HEK293 (cell line): Measurements from ENCODE around the gene ITGB5.

ENCODE experiments used
- CTCF ChIA-PET: fragments of 350-600 bp; formaldehyde crosslinking; extraction: SDS; loops from one replicate; lab custom pipeline; 2021; ENCODE audit warnings: antibody characterized with exemption; lab: Yijun Ruan, JAX
- POLR2A ChIA-PET: fragments of 300-600 bp; formaldehyde crosslinking; extraction: SDS; loops from one replicate; lab custom pipeline; 2020; ENCODE audit warnings: antibody characterized with exemption, inconsistent platforms; lab: Yijun Ruan, JAX
- H3K27ac ChIP-seq: fragments of 200-500 bp; sonication (Bioruptor generic); 2 replicates; pipeline ENCODE4 v1.5.1; 2014; ENCODE audit warnings: low read depth, low read length, control low read depth, inconsistent platforms; ENCODE audit errors: extremely low read depth
- H3K36me3 ChIP-seq, 2 experiments: fragments of 200-500 bp in 1 of 2; sonication (Bioruptor generic) in 1 of 2; 1 replicate in 1 of 2; 2 replicates in 1 of 2; pipeline ENCODE4 v1.5.1; 2014 to 2017; ENCODE audit warnings: inconsistent platforms in 2 of 2, low read length in 2 of 2; ENCODE audit not compliant: control insufficient read depth in 2 of 2, insufficient read depth in 1 of 2
- H3K4me1 ChIP-seq: fragments of 200-500 bp; sonication (Bioruptor generic); 2 replicates; pipeline ENCODE4 v1.5.1; 2014; ENCODE audit warnings: mild to moderate bottlenecking, low read length, inconsistent platforms; ENCODE audit not compliant: control insufficient read depth, insufficient read depth
- H3K4me3 ChIP-seq: 2 replicates; pipeline ENCODE4 v1.5.1; 2011; ENCODE audit warnings: low read depth, mild to moderate bottlenecking, control low read depth, low read length, moderate library complexity
- H3K9me3 ChIP-seq: fragments of 200-500 bp; sonication (Bioruptor generic); 2 replicates; pipeline ENCODE4 v1.5.1; 2014; ENCODE audit warnings: low read depth, low read length, inconsistent platforms; ENCODE audit not compliant: control insufficient read depth, insufficient read depth
- CTCF ChIP-seq: fragments of 450-650 bp; formaldehyde crosslinking; IDR thresholded peaks from 2 replicates; pipeline ENCODE4 v1.5.1; 2016; ENCODE audit warnings: missing biosample characterization, missing genetic modification characterization
- EGR2 ChIP-seq: fragments of 450-650 bp; formaldehyde crosslinking; IDR thresholded peaks from 2 replicates; pipeline ENCODE4 v1.5.1; 2016; ENCODE audit warnings: low read depth, missing biosample characterization, missing genetic modification characterization
- GFI1B ChIP-seq: fragments of 450-650 bp; formaldehyde crosslinking; IDR thresholded peaks from 2 replicates; pipeline ENCODE4 v1.5.1; 2016; ENCODE audit warnings: missing biosample characterization, missing genetic modification characterization
- HOXC10 ChIP-seq: sonication (generic); formaldehyde crosslinking; IDR thresholded peaks from 2 replicates; pipeline ENCODE4 v1.8.1; 2023; ENCODE audit warnings: mild to moderate bottlenecking, missing genetic modification reagents
- INSM2 ChIP-seq: fragments of 450-650 bp; formaldehyde crosslinking; IDR thresholded peaks from 2 replicates; pipeline ENCODE4 v1.5.1; 2016; ENCODE audit warnings: missing biosample characterization, missing genetic modification characterization
- KLF17 ChIP-seq: fragments of 450-650 bp; formaldehyde crosslinking; IDR thresholded peaks from 2 replicates; pipeline ENCODE4 v1.5.1; 2016; ENCODE audit warnings: missing biosample characterization, missing genetic modification characterization
- RBAK ChIP-seq: fragments of 450-650 bp; formaldehyde crosslinking; IDR thresholded peaks from 2 replicates; pipeline ENCODE4 v1.5.1; 2016; ENCODE audit warnings: missing biosample characterization, missing genetic modification characterization
- TRIM28 ChIP-seq: IDR thresholded peaks from 2 replicates; pipeline ENCODE4 v1.6.1; 2011; ENCODE audit warnings: low read length, control low read depth, borderline replicate concordance
- ZBTB21 ChIP-seq: fragments of 450-650 bp; formaldehyde crosslinking; IDR thresholded peaks from 2 replicates; pipeline ENCODE4 v1.5.1; 2017; ENCODE audit warnings: missing biosample characterization, missing genetic modification characterization
- ZBTB8A ChIP-seq: fragments of 450-650 bp; formaldehyde crosslinking; IDR thresholded peaks from 2 replicates; pipeline ENCODE4 v1.5.1; 2016; ENCODE audit warnings: missing biosample characterization, missing genetic modification characterization
- ZFHX2 ChIP-seq: fragments of 450-650 bp; formaldehyde crosslinking; conservative IDR thresholded peaks from 2 replicates; pipeline ENCODE4 v1.5.1; 2016; ENCODE audit warnings: missing biosample characterization, missing genetic modification characterization
- ZNF175 ChIP-seq: fragments of 450-650 bp; formaldehyde crosslinking; IDR thresholded peaks from 2 replicates; pipeline ENCODE4 v1.5.1; 2016; ENCODE audit warnings: missing biosample characterization, missing genetic modification characterization
- ZNF239 ChIP-seq: fragments of 450-650 bp; formaldehyde crosslinking; IDR thresholded peaks from 2 replicates; pipeline ENCODE4 v1.5.1; 2016; ENCODE audit warnings: missing biosample characterization, missing genetic modification characterization
- ZNF24 ChIP-seq: fragments of 450-650 bp; formaldehyde crosslinking; IDR thresholded peaks from 2 replicates; pipeline ENCODE4 v1.5.1; 2016; ENCODE audit warnings: missing biosample characterization, missing genetic modification characterization
- ZNF248 ChIP-seq: fragments of 450-650 bp; formaldehyde crosslinking; IDR thresholded peaks from 2 replicates; pipeline ENCODE4 v1.5.1; 2017; ENCODE audit warnings: missing biosample characterization, missing genetic modification characterization
- ZNF266 ChIP-seq: fragments of 450-650 bp; formaldehyde crosslinking; IDR thresholded peaks from 2 replicates; pipeline ENCODE4 v1.5.1; 2016; ENCODE audit warnings: missing biosample characterization, missing genetic modification characterization, low read depth
- ZNF274 ChIP-seq, 2 experiments: fragments of 200-500 bp in 1 of 2; fragments of 450-650 bp in 1 of 2; sonication (Bioruptor generic) in 1 of 2; formaldehyde crosslinking in 1 of 2; IDR thresholded peaks; 2 replicates each; pipeline versions ENCODE4 v1.5.1 to v1.6.1; 2014 to 2016; ENCODE audit warnings: borderline replicate concordance in 1 of 2, inconsistent platforms in 1 of 2, low read length in 1 of 2, missing biosample characterization in 1 of 2, missing genetic modification characterization in 1 of 2
- ZNF280C ChIP-seq: fragments of 450-650 bp; formaldehyde crosslinking; IDR thresholded peaks from 2 replicates; pipeline ENCODE4 v1.5.1; 2016; ENCODE audit warnings: missing biosample characterization, missing genetic modification characterization
- ZNF488 ChIP-seq: fragments of 450-650 bp; formaldehyde crosslinking; IDR thresholded peaks from 2 replicates; pipeline ENCODE4 v1.5.1; 2016; ENCODE audit warnings: missing biosample characterization, missing genetic modification characterization
- ZNF580 ChIP-seq: fragments of 450-650 bp; formaldehyde crosslinking; IDR thresholded peaks from 2 replicates; pipeline ENCODE4 v1.5.1; 2016; ENCODE audit warnings: missing biosample characterization, missing genetic modification characterization
- ZNF585B ChIP-seq: fragments of 450-650 bp; formaldehyde crosslinking; IDR thresholded peaks from 2 replicates; pipeline ENCODE4 v1.5.1; 2016; ENCODE audit warnings: missing biosample characterization, missing genetic modification characterization
- ZNF624 ChIP-seq: fragments of 450-650 bp; formaldehyde crosslinking; IDR thresholded peaks from 2 replicates; pipeline ENCODE4 v1.5.1; 2017; ENCODE audit warnings: missing biosample characterization, missing genetic modification characterization
- ZNF707 ChIP-seq: fragments of 450-650 bp; formaldehyde crosslinking; IDR thresholded peaks from 2 replicates; pipeline ENCODE4 v1.5.1; 2016; ENCODE audit warnings: missing biosample characterization, missing genetic modification characterization
- ZNF76 ChIP-seq: fragments of 450-650 bp; formaldehyde crosslinking; IDR thresholded peaks from 2 replicates; pipeline ENCODE4; 2016; ENCODE audit warnings: low read depth, missing biosample characterization, missing genetic modification characterization, borderline replicate concordance
- ZNF792 ChIP-seq: fragments of 450-650 bp; formaldehyde crosslinking; IDR thresholded peaks from 2 replicates; pipeline ENCODE4 v1.5.1; 2016; ENCODE audit warnings: missing biosample characterization, missing genetic modification characterization
- TF ChIP-seq, protein P1 (sequence below): fragments of 450-650 bp; IDR thresholded peaks from 2 replicates; pipeline ENCODE4 v1.5.1; 2018; ENCODE audit warnings: missing biosample characterization, mild to moderate bottlenecking, missing genetic modification characterization

The ITGB5 gene

DNA sequence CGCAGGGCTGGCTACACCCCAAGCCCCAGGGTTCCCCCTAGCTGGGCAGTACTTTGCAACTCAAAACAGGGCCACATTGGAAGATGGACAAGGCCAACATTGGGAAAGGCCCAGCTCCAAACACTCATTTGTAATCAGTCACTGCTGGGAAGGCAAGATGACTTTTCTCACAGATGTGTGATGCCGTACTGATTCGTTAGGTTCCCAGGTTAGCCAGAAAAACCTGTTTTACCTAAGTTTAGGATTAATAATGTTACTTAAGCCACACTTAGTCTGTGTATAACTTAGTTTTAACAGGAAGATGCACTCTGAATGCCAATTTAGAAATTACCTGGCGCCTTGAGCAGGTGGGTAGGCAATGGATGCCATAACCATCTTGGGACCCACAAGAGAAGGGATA lies 71.0 kb downstream of the ITGB5 start:
- H3K27ac ChIP-seq: no peak overlapping the region
- H3K36me3 ChIP-seq: peaks cover 0 to 30% of the 10 kb centered on the region in 2 experiments; a peak in 1 of 3 replicates
- ChIA-PET CTCF (no interaction called here), POLR2A (no interaction called here)
- TF ChIP-seq KLF17 (tag by site-specific recombination) (no peak), ZNF239 (tag by site-specific recombination) (no peak), GFI1B (tag by site-specific recombination) (no peak), ZNF175 (tag by site-specific recombination) (no peak), RBAK (no peak), CTCF (tag by site-specific recombination) (no peak)
- TF ChIP-seq, protein P1, sequence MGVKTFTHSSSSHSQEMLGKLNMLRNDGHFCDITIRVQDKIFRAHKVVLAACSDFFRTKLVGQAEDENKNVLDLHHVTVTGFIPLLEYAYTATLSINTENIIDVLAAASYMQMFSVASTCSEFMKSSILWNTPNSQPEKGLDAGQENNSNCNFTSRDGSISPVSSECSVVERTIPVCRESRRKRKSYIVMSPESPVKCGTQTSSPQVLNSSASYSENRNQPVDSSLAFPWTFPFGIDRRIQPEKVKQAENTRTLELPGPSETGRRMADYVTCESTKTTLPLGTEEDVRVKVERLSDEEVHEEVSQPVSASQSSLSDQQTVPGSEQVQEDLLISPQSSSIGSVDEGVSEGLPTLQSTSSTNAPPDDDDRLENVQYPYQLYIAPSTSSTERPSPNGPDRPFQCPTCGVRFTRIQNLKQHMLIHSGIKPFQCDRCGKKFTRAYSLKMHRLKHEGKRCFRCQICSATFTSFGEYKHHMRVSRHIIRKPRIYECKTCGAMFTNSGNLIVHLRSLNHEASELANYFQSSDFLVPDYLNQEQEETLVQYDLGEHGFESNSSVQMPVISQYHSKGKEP: no peak
- H3K9me3 ChIP-seq: no peaks in the 10 kb centered on the region
- H3K4me1 ChIP-seq: no peaks in the 10 kb centered on the region
- H3K4me3 ChIP-seq: no peak overlapping the region

DNA sequence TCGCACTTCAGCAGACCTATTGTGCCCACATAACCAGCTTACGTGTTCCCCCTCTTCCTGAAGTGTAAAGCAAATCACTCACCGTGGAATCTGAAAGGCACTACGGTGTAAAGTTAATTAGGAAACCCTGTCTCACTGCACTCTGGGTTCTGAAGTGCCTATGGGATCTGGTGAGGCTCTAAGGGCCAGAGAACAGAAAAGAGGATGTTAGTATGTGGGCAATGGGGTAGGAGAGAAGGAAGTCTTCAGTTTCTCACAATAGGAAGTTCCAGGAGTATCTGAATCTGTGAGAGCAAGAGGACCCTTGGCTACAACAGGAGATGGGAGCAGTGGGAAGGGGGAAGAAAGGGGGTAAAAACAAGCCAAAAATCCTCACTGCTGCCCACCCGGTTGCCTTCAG lies 71.4 kb downstream of the ITGB5 start:
- ChIA-PET POLR2A (no interaction called here), CTCF (no interaction called here)
- no peaks in the 10 kb centered on the region for H3K4me1 ChIP-seq
- H3K27ac ChIP-seq: no peak overlapping the region
- no peaks in the 10 kb centered on the region for H3K9me3 ChIP-seq
- no peak overlapping the region for H3K4me3 ChIP-seq
- peaks cover 0 to 30% of the 10 kb centered on the region in 2 experiments; a peak in 1 of 3 replicates for H3K36me3 ChIP-seq
- TF ChIP-seq ZNF76 (no peak), ZNF580 (tag by site-specific recombination) (no peak), ZNF585B (tag by site-specific recombination) (no peak), ZNF24 (tag by site-specific recombination) (no peak), TRIM28 (no peak), EGR2 (tag by site-specific recombination) (no peak), ZBTB8A (no peak), ZNF488 (tag by site-specific recombination) (no peak), INSM2 (tag by site-specific recombination) (no peak), ZFHX2 (tag by site-specific recombination) (no peak), ZNF266 (tag by site-specific recombination) (no peak), ZNF707 (tag by site-specific recombination) (no peak), ZNF280C (tag by site-specific recombination) (no peak), ZBTB21 (tag by site-specific recombination) (no peak), ZNF175 (tag by site-specific recombination) (no peak), ZNF274 (IDR thresholded peaks at IDR 0.05; ENCODE audit: low read length) (no peak), ZNF274 (tag by site-specific recombination; IDR thresholded peaks at IDR 0.05; ENCODE audit: borderline replicate concordance) (no peak), ZNF248 (tag by site-specific recombination) (no peak), ZNF624 (tag by site-specific recombination) (no peak), HOXC10 (CRISPR knock-in tag) (no peak), ZNF792 (no peak)
